ES-I3 (cell line): ENCODE measurements around the gene CTNND2.
"Not testable (repeated sequence)": the region's sequence is repeated elsewhere in the genome, so short reads cannot be mapped to it uniquely, and the experiment has no call there.

ENCODE experiments used
- H3K36me3 ChIP-seq: 2 replicates; pipeline ENCODE4 v1.6.1; 2013; ENCODE audit warnings: mild to moderate bottlenecking, low read length, control low read depth, moderate library complexity; ENCODE audit not compliant: insufficient read depth
- H3K4me1 ChIP-seq: 2 replicates; pipeline ENCODE4 v1.6.1; 2013; ENCODE audit warnings: mild to moderate bottlenecking, control low read depth, low read length; ENCODE audit not compliant: insufficient read depth
- H3K9ac ChIP-seq: 2 replicates; pipeline ENCODE4 v1.6.1; 2013; ENCODE audit warnings: low read depth, mild to moderate bottlenecking, low read length, moderate library complexity
- H3K9me3 ChIP-seq: 2 replicates; pipeline ENCODE4 v1.6.1; 2013; ENCODE audit warnings: mild to moderate bottlenecking, low read length, moderate library complexity; ENCODE audit not compliant: control insufficient read depth, insufficient read depth

The CTNND2 gene

DNA sequence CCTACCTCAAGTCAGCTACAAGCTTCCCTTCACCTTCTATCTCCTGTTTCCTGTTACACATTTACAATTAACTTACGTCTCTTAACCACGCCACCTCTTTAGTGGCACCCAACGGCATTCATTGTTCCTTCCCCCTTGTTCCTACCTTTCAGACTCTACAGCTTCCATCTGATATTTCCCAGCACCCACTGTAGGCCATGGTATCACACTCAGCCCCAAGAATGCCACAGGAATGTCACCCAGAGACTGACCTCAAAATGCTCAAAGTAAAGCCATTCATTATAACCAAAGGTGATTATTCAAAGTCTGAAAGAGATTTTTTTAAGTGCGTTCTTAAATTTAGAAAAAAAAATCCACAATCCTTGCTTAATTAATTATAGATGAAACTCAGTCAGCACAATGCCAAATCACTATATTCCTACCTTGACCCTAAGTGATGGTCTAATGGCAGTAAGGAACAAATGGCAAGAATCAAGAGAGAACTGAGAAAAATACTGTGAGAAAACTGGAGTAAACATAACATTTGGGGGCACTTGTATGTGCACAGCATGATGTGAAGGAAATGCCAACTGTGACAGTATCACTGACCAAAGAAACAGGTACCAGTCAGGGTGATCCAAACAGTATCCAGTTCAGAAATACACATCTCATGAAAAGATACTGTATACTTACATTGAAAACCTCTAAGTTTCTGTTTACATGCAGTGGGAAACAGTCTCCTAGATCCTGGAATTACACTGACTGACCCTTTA, 52.1 kb downstream of the CTNND2 start:
- H3K9me3 ChIP-seq: no peaks in the 10 kb centered on the region
- H3K4me1 ChIP-seq: no peaks in the 10 kb centered on the region; the same call in none of the 2 replicates
- no peak overlapping the region for H3K9ac ChIP-seq
- H3K36me3 ChIP-seq: no peaks in the 10 kb centered on the region

DNA sequence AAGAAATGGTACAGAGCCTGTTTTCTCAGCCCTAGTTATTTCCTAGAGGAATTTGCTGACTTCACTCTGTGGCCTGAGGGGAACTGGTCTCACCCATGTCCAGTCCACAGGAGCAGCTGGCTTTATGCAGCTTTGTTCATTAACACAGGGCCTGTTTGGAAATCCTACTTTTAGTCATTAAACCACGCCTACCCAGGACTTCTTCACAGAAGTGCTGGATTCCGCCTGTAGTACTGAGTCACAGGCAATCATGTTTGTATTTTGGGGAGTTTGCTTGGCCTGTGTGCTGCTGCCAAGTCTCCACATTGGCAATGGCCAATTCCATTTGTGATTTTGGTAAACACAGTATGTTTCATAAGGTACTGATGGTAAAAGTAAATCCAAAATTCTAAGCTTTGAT, 52.8 kb downstream of the CTNND2 start:
- Histone ChIP-seq H3K36me3 (no peaks in the 10 kb centered on the region), H3K4me1 (no peaks in the 10 kb centered on the region; the same call in none of the 2 replicates), H3K9ac (no peak overlapping the region), H3K9me3 (no peaks in the 10 kb centered on the region)

GRCh38 chr5:11828566-11828965, 75.7 kb downstream of the CTNND2 start:
- H3K36me3 ChIP-seq, H3K9me3 ChIP-seq, H3K9ac ChIP-seq, H3K4me1 ChIP-seq: not testable (repeated sequence)

- Histone ChIP-seq H3K9ac (no peak overlapping the region), H3K4me1 (no peaks in the 10 kb centered on the region), H3K36me3 (no peaks in the 10 kb centered on the region), H3K9me3 (no peaks in the 10 kb centered on the region)
Measured at GRCh38 chr5:11822598-11822997, 81.6 kb downstream of the CTNND2 start.

DNA sequence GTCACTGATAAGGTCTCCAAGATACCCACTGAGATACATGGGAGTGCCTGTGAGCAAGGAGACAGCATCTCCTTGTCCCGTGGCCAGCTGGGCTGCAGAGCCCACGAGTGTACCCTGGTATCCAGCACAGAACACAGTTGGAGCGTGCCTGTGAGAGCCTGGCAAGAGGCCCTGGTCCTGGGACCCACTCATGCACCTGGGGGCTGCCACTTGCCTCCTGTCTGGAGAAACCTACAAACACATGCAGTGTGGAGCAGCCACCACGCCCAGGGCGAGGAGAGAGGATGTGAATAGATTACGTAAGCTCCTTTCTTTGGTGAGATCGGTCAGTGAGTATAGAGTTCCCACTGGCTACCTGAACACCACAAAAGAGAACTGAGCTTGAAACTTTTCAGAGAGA, 88.3 kb downstream of the CTNND2 start:
- Histone ChIP-seq H3K9ac (no peak overlapping the region), H3K4me1 (no peaks in the 10 kb centered on the region), H3K36me3 (no peaks in the 10 kb centered on the region), H3K9me3 (no peaks in the 10 kb centered on the region)

DNA sequence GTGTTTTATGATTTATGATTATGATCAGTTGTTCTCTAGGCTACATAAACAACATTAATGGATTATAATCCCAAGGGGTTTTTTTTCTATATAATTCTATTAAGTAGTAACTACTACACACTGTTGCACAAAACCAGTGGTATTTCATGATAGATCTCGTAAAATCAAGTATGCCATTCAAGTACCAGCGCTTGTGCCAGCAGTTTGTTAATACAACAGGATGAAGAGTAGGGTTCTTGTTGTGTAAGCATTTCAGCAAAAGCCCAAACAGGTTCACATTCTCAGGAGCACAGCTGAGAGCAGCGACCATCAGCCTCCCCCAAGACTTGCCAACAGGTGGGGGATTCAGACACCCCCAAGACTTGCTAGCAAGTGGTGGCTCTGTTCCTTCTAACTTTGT, 88.8 kb downstream of the CTNND2 start:
- H3K4me1 ChIP-seq: no peaks in the 10 kb centered on the region
- no peaks in the 10 kb centered on the region for H3K9me3 ChIP-seq
- no peak overlapping the region for H3K9ac ChIP-seq

DNA sequence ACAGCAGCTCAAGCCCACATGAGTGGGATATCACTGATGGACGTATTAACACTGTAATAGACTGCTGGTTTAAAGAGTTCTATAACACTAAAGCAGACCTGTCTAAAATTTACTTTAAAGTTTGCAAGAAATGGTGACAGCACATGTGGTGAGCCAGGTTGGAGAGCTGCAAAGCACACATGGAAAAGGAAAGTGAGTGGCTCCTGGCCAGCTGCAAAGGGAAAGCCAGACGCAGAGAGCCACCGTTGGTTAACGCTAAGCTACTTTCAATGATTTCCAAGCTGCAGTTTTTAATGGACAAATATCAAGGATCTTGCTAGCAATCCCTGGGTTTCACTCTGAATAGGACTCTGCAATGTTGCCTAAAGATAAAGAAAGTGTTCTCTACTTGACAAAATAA, 89.9 kb downstream of the CTNND2 start:
- H3K4me1 ChIP-seq: no peaks in the 10 kb centered on the region
- H3K36me3 ChIP-seq: no peaks in the 10 kb centered on the region
- no peaks in the 10 kb centered on the region for H3K9me3 ChIP-seq
- H3K9ac ChIP-seq: no peak overlapping the region

More for the DNA sequence above, 88.8 kb downstream of the CTNND2 start:
- H3K36me3 ChIP-seq: no peaks in the 10 kb centered on the region

GRCh38 chr5:11809407-11809806, 94.8 kb downstream of the CTNND2 start:
- Histone ChIP-seq H3K36me3 (no peaks in the 10 kb centered on the region), H3K4me1 (peaks cover 1% of the 10 kb centered on the region; the same call in 1 of the 2 replicates), H3K9ac (no peak overlapping the region), H3K9me3 (no peaks in the 10 kb centered on the region)

DNA sequence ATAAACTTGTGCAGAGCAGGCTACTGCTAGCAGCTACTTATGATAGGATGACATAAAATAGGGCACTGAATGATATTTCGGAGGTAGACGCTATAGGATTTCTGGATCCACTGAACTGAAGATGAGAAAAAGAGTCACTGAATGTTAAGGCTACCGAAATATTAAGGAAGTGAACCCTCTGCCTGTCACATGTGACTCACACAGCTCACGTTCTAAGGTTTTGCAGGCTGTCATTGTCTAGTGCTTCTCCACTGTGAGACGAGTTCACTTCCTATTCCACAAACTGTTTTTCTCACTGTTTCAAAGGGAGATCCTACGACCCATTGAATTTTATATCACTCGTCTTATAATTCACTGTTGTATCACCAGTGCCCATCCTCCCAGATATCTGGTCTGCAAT, 100.8 kb downstream of the CTNND2 start:
- Histone ChIP-seq H3K4me1 (peaks cover 4% of the 10 kb centered on the region; the same call in 1 of the 2 replicates), H3K9ac (no peak overlapping the region), H3K9me3 (no peaks in the 10 kb centered on the region), H3K36me3 (no peaks in the 10 kb centered on the region)

DNA sequence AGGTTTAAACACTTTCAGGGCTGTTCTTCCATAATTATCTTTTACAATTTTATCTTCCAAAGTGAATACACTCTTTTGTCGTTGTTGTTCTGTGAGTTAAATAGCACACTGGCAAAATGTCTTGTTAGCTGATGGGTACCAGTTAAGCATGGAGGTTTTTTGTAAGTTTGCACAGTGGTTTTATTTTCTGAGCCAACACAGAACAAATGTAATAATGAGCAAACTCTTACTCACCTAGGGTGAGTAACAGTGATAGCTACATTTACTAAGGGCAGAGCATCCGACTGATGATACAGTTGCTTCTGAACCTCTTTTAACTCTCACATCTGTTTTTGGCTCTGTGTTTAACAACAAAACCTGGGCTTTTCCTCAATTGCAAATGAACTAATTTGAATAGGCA, 103.2 kb downstream of the CTNND2 start:
- H3K9ac ChIP-seq: no peak overlapping the region
- H3K36me3 ChIP-seq: no peaks in the 10 kb centered on the region
- H3K4me1 ChIP-seq: peaks cover 4% of the 10 kb centered on the region; the same call in 1 of the 2 replicates
- no peaks in the 10 kb centered on the region for H3K9me3 ChIP-seq

GRCh38 chr5:11797132-11797531, 107.1 kb downstream of the CTNND2 start:
- Histone ChIP-seq H3K4me1 (no peaks in the 10 kb centered on the region), H3K9me3 (no peaks in the 10 kb centered on the region), H3K36me3 (no peaks in the 10 kb centered on the region), H3K9ac (no peak overlapping the region)

- Histone ChIP-seq H3K4me1 (peaks cover 4% of the 10 kb centered on the region; the same call in 1 of the 2 replicates), H3K36me3 (no peaks in the 10 kb centered on the region), H3K9me3 (no peaks in the 10 kb centered on the region), H3K9ac (no peak overlapping the region)
Measured at GRCh38 chr5:11793396-11793795, 110.8 kb downstream of the CTNND2 start.

- Histone ChIP-seq H3K9ac (no peak overlapping the region), H3K9me3 (no peaks in the 10 kb centered on the region), H3K36me3 (no peaks in the 10 kb centered on the region)
Measured at GRCh38 chr5:11792621-11793020, 111.6 kb downstream of the CTNND2 start.

DNA sequence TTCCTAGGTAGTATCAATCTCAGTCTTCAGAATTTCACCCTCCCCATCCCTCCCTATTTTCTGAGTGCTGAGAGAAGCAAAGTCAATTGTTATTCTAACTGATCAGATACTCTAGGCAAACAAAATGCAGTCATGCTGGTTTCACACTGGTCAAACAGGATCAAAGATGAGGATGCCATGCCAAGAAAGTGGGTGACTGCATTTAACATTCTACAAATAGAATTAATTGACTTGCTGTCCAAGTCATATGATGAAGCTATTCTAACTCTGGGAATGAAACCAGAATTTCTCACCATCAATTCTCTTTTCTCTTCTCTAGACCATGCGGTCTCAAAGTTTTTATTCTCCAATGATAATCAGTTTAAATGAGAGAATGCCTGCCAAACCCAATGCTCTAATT, 112.5 kb downstream of the CTNND2 start:
- H3K4me1 ChIP-seq: peaks cover 4% of the 10 kb centered on the region; the same call in 1 of the 2 replicates
- H3K36me3 ChIP-seq: no peaks in the 10 kb centered on the region
- no peak overlapping the region for H3K9ac ChIP-seq
- H3K9me3 ChIP-seq: no peaks in the 10 kb centered on the region

More at GRCh38 chr5:11792621-11793020, 111.6 kb downstream of the CTNND2 start:
- peaks cover 4% of the 10 kb centered on the region; the same call in 1 of the 2 replicates for H3K4me1 ChIP-seq

GRCh38 chr5:11790201-11790600, 114.0 kb downstream of the CTNND2 start:
- no peak overlapping the region for H3K9ac ChIP-seq
- peaks cover 4% of the 10 kb centered on the region; the same call in 1 of the 2 replicates for H3K4me1 ChIP-seq
- no peaks in the 10 kb centered on the region for H3K36me3 ChIP-seq
- H3K9me3 ChIP-seq: no peaks in the 10 kb centered on the region
